GM19467 (cell line): Measurements from ENCODE around the gene RPS15.
"Not testable (repeated sequence)": the region's sequence is repeated elsewhere in the genome, so short reads cannot be mapped to it uniquely, and the experiment has no call there.

Experiments
- ATAC-seq: cut with Tn5 transposase; IDR thresholded peaks from one replicate; pipeline ENCODE4 v1.9.1; 2021; ENCODE audit warnings: mild to moderate bottlenecking, moderate library complexity; ENCODE audit not compliant: unreplicated experiment

RPS15 gene

GRCh38 chr19:1433119-1434039, 4.8 kb upstream of the RPS15 start:
- no peak for ATAC-seq

GRCh38 chr19:1434040-1434366, 4.2 kb upstream of the RPS15 start:
- ATAC-seq = no peak

- no peak for ATAC-seq
These were observed 3.6 kb upstream of the RPS15 start for GRCh38 chr19:1434577-1435060.

- ATAC-seq = no peak
These were observed 2.7 kb upstream of the RPS15 start for GRCh38 chr19:1435378-1435989.

- ATAC-seq = peak; percentile 8
These were observed 587 bp upstream of the RPS15 start for GRCh38 chr19:1437609-1438008.

- no peak for ATAC-seq
These were observed 748 bp downstream of the RPS15 start for GRCh38 chr19:1438933-1439354.

- ATAC-seq = not testable (repeated sequence)
These were observed 1.6 kb downstream of the RPS15 start for GRCh38 chr19:1439525-1440417.

- no peak for ATAC-seq
These were observed 2.2 kb downstream of the RPS15 start for GRCh38 chr19:1440418-1440801.

GRCh38 chr19:1441022-1441426, 2.8 kb downstream of the RPS15 start:
- ATAC-seq = no peak

- ATAC-seq = no peak
These were observed 3.7 kb downstream of the RPS15 start for GRCh38 chr19:1441677-1442438.

GRCh38 chr19:1445185-1445931, 7.2 kb downstream of the RPS15 start:
- peak; percentile 70 for ATAC-seq

GRCh38 chr19:1445932-1446712, 7.9 kb downstream of the RPS15 start:
- no peak for ATAC-seq

- no peak for ATAC-seq
These were observed 8.7 kb downstream of the RPS15 start for GRCh38 chr19:1446713-1447481.

GRCh38 chr19:1447504-1447903, 9.3 kb downstream of the RPS15 start:
- no peak for ATAC-seq

GRCh38 chr19:1447944-1448343, 9.7 kb downstream of the RPS15 start:
- ATAC-seq = no peak

- ATAC-seq = no peak
These were observed 11.6 kb downstream of the RPS15 start, which contains the start of gene APC2 for GRCh38 chr19:1449467-1450442. Gene APC2, plus strand, starts transcription at chr19:1450121. Its CDS starts 2,881 bp downstream, at chr19:1453002.
